Stimulated activated CD8-positive, alpha-beta memory T cell treated with anti-CD3 and anti-CD28 coated beads, Interleukin-12 subunit alpha, Interleukin-12 subunit beta, amount 100 ng/mL, for 1 hour (primary cell): ENCODE data around the gene CCDC30.
"Not testable (repeated sequence)": the region's sequence is repeated elsewhere in the genome, so short reads cannot be mapped to it uniquely, and the experiment has no call there.

Experiments
- DNase-seq: peaks from one replicate; pipeline ENCODE4 v3.0.0-alpha.2; 2020; ENCODE audit warnings: low read depth

CCDC30 gene

GRCh38 chr1:42529724-42530181 is 66.7 kb downstream of the CCDC30 start:
- DNase-seq: no peak

- no peak for DNase-seq
These were observed 68.0 kb downstream of the CCDC30 start for GRCh38 chr1:42531043-42531442.

GRCh38 chr1:42533101-42533863 is 70.2 kb downstream of the CCDC30 start:
- DNase-seq: no peak

- no peak for DNase-seq
These were observed 78.0 kb downstream of the CCDC30 start for GRCh38 chr1:42541104-42541503.

DNA sequence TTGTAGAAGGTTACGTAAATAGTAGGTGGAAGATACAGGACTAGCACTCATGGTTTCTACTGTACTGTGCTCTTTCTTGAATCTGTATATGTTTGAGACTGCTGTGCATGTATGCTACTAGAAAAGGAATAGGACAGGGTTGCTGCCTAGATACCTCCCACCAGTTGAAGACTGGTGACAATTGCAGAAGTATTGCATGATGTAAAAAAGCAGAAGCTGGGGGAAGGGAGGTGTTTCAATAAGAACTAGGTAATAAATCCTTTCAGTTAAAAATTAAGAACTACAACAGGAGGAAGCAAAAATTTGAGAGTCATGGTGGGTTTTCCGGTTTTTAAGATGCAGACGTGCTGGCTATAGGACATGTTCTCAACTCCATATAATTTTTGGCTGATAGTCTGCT is 88.1 kb downstream of the CCDC30 start:
- no peak for DNase-seq

DNA sequence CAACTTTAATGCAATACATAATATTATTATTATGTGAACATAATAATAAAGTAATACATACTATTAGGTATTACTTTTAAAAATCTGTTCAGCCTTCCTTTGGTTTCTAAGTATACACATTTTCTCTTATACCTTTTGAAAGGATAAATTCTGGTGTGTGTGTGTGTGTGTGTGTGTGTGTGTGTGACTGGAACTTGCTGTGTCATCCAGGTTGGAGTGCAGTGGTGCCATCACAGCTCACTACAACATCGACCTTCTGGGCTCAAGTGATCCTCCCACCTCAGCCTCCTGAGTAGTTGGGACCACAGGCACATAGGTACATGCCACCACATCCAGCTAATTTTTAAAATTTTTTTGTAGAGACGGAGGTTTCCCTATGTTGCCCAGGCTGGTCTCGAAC is 88.5 kb downstream of the CCDC30 start:
- DNase-seq: no peak

DNA sequence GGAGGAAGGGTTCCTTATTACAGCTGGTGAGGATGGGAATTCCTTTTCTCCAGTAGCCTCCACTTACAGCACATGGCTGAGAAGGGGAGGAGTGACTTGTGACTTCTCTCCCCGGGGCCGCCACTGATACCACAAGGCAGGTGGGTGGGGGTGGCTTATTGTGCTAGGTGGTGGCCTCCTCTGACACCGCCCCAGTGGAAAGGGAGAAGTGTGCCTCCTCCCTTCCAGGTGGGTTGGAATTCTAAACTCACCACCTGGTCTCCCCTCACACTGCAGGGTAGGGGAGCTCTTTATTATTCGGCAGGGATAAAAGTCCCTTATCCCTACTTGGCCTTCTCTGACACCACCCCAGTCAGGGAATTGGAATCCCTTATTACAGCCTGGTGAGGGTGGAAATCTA is 89.5 kb downstream of the CCDC30 start:
- DNase-seq: no peak

DNA sequence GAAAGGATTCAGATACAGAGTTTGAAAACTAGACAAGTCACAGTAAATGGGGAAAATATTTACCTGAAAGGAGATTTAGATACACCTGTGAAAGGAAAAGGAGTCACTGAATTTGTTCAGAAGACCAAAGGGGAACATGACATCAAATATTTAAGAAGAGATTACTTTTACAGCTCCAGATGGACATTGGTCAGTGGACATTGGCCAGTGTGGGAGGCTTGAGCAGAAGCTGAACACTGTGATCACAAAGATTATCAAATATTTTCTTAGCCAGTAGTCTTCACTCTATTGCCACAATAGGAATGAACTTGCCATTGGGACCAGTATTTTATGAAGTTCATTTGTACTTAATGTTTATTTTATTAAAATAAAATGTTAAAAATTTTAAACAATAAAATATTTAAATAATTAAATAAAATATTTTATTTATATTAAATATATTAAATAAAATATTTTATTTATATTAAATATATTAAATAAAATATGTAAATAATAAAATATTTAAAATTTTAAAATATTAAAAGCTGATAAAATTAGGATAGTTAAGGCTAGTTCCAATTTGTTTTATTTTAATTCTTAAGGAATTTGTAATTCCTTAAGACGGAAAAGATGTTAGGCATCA is 94.3 kb downstream of the CCDC30 start:
- no peak for DNase-seq

GRCh38 chr1:42567038-42567437 is 104.0 kb downstream of the CCDC30 start:
- no peak for DNase-seq

- DNase-seq: no peak
These were observed 113.8 kb downstream of the CCDC30 start for GRCh38 chr1:42576935-42577334.

DNA sequence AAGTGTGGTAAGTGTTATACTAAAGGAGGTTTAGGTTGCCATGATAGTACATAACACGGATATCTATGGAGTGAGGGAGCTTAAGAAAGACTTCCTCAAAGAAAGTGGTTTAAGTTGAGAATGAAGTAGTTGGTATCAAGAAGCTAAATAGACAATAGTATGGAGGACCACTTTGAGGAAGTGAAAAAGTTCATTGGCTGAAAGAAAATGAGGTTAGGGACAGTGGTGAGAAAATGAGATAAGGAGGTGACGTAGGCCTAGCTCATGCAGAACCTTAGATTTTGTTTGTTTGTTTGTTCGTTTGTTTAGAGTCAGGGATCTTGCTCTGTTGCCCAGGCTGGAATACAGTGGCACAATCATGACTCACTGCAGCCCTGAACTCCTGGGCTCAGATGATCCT is 122.9 kb downstream of the CCDC30 start:
- DNase-seq: no peak

DNA sequence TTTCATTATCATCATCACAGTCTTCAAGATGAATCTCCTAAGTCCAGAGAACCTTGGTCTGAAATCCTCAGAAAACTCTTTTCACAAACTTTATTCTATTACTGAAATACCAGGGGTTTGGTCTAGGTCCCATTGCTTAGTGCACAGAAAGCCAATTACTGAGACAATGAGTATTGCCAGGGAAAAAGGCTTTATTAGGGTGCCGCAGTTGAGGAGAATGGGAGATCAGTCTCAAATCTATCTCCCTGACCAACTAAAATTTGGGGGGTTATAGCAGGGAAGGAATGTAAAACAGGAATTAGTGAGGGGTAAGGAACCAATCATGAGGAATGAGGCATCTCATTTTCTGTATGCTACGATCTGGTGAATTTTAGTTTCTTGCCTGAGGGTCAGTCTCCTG is 124.7 kb downstream of the CCDC30 start:
- no peak for DNase-seq

- no peak for DNase-seq
These were observed 129.7 kb downstream of the CCDC30 start for GRCh38 chr1:42592811-42593210.

DNA sequence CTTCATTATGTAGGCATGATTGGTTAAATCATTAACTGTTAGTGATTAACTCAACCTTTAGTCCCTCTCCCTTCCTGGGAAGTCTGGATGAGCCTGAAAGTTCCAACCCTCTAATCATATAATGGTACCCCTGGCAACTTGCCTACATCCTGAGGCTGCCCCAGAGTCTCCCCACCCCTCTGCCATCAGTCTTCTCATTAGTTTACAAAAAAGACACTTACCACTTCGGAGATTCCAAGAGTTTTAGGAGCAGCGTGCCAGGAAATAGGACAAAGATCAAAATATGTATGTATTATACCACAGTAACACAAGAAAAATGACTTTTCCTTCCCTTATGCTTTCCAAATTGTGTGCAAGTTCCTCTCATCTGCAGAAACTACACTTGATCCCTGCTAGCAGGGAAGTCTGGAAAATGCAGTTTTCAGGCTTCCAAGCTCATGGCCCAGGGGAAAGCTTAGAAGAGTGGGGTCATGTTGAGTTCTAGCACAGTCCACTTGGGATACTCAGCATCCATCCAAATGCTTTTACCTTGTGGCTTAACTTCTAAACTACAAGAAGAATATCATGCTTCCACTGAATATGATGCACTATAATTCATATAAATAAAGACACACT is 130.5 kb downstream of the CCDC30 start:
- DNase-seq: no peak

DNA sequence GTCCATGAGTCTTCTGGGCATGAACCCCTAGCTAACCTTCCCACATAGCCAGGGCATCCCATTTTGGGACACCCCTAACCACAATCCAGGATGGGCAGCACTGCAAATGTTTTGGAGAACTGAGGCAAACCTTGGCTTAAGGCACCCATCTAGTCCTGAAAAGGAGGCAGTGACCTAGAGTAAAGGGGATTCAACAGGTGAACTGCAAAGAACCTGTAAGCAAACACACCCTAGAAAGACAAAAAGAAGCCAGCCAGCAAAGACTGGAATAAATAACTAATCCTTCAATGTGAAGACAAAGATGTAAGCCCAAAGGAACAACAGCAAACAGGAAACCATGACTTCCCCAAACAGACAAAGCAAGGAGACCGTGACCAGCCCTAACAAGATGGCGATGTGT is 138.4 kb downstream of the CCDC30 start:
- no peak for DNase-seq

DNA sequence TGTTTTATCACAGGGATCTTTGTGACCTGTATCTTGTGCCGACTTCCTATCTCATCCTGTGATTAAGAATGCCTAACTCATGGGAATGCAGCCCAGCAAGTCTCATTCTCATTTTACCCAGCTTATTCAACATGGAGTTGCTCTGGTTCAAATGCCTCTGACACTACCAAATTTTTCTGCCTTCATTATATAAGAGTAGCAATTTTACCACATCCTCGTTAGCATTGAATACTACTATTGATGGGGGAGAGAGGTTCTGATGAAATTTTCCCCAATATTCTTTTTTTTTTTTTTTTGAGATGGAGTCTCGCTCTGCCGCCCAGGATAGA is 150.7 kb downstream of the CCDC30 start:
- no peak for DNase-seq

- no peak for DNase-seq
These were observed 155.8 kb downstream of the CCDC30 start for GRCh38 chr1:42618866-42619265.

- DNase-seq: no peak
These were observed 157.2 kb downstream of the CCDC30 start for GRCh38 chr1:42620307-42620706.

DNA sequence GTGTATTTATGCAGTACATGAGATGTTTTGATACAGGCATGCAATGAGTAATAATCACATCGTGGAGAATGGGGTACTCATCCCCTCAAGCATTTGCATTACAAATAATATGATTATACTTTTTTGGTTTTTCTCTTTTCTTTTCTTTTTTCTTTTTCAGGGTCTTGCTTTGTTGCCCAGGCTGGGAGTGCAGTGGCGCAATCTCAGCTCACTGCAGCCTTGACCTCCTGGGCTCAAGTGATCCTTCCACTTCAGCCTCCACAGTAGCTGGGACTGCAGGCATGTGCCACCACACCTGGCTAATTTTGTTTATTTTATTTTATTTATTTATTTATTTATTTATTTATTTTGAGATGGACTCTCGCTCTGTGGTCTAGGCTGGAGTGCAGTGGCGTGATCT is 158.1 kb downstream of the CCDC30 start:
- not testable (repeated sequence) for DNase-seq

DNA sequence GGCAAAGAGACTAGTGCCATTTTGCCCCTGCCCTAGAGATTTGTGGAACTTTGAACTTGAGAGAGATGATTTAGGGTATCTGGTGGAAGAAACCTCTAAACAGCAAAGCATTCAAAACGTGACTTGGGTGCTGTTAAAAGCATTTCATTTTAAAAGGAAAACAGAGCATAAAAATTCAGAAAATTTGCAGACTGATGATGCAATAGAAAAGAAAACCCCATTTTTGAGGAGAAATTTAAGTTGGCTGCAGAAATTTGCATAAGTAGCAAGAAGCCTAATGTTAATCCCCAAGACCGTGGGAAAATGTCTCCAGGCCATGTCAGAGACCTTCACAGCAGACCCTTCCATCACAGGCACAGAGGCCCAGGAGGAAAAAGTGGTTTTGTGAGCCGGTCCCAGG is 164.1 kb downstream of the CCDC30 start:
- not testable (repeated sequence) for DNase-seq

GRCh38 chr1:42639116-42639515 is 176.0 kb downstream of the CCDC30 start:
- no peak for DNase-seq

DNA sequence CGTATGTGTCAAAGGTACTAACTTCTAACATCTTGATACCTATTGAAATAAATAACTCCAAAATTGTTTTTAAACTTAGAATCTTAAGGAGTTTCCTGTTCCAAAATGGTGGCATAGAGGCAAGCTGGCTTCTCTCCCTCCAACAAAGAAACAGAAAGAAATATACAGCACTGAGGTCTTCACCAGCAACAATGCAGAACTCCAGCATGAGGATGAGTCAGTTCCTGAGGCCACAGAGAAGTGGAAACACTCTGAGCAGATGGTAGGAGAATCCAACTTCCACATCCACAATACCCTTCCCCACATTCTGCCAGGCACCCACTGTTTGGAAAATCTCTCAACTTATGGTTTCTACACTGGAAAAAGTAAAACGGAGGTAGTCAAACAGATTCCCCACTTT is 183.0 kb downstream of the CCDC30 start:
- DNase-seq: no peak

- DNase-seq: no peak
These were observed 194.1 kb downstream of the CCDC30 start for GRCh38 chr1:42657201-42657600.
